ENCODE measurements around the gene TMCO4. TPM values are rescaled to one million over a fixed set of nuclear protein-coding genes. Genes with fewer than 3 reads are reported as not detected.

Gene TMCO4
- total and polyA plus RNA-seq, 2 donors (not counting 3 experiments of a cell fraction or from before 2014, with no cell fraction given), result 7.6 to 10.3 TPM

DNA sequence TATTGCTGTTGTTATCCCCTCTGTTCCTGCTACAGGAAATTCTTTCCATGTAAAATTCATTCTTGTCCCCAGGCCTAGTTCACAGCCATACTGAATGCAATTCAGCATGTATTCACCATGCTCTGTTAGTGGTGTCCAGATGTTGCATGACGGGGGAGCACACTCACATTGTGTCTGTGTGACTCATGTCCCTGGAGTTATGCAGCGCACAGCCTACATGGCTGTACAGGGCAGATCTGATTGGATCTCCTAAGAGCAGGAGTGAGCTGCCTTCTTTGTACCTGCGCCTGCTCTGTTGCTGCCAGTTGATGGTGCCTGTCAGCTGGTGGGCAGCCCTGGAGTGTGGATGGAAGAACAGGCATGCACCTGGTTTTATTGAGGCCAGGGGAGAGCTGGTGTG, 117.5 kb downstream of the TMCO4 start:
- Histone ChIP-seq H3K79me2 (ENCODE audit: control insufficient read depth, insufficient read depth, low read length) (no peaks in the 10 kb centered on the region), H4K20me1 (replicated peaks; ENCODE audit: control insufficient read depth, extremely low read depth, insufficient read depth, low read length) (no peaks in the 10 kb centered on the region), H3K4me1 (ENCODE audit: control insufficient read depth, extremely low read depth, insufficient read depth, low read length) (no peaks in the 10 kb centered on the region), H2AFZ (ENCODE audit: low read depth, low read length) (no peak overlapping the region), H3K9ac (replicated peaks; ENCODE audit: extremely low read depth, insufficient read depth, low read length) (no peak overlapping the region), H3K27ac (ENCODE audit: insufficient read depth, low read depth, low read length) (no peak overlapping the region), H3K27me3 (ENCODE audit: control insufficient read depth in 2 of 2, insufficient read depth in 2 of 2, low read length in 2 of 2) (no peaks in the 10 kb centered on the region), H3K9me3 (replicated peaks; ENCODE audit: control insufficient read depth, insufficient read depth, low read length) (no peaks in the 10 kb centered on the region), H3K9me1 (replicated peaks; ENCODE audit: control insufficient read depth, extremely low read depth, insufficient read depth, low read length) (no peaks in the 10 kb centered on the region), H3K4me2 (ENCODE audit: insufficient read depth, low read length) (no peak overlapping the region), H3K36me3 (ENCODE audit: control insufficient read depth in 2 of 2, extremely low read depth in 1 of 2, insufficient read depth in 2 of 2, low read length in 2 of 2) (no peaks in the 10 kb centered on the region), H3K4me3 (replicated peaks in 1 of 3; ENCODE audit: insufficient read depth in 1 of 3, low read depth in 1 of 3, low read length in 3 of 3) (no peak overlapping the region)
- no TSS peak for BruUV-seq (replicated peaks)
- intact Hi-C loops (cut with micrococcal nuclease), result no loop called here
- DNase-seq (ENCODE audit: low read depth, low spot score) (no peak), FAIRE-seq (no peak)
- ChIA-PET CTCF (interaction anchor here (0.9 to 2.7 kb wide), 2 partner anchors 14 to 22 kb away, joined by 3 to 12 read pairs; no protein-coding TSS in a partner anchor), POLR2A (interaction anchor here (0.7 kb wide), 1 partner anchor 201 kb away, joined by 3 read pairs; no protein-coding TSS in a partner anchor)
- dilution Hi-C loops (cut with MboI; ENCODE audit: extremely low pct_ligation_motif_present, low sequenced_read_pairs), result no loop called here
- TF ChIP-seq, protein P1, sequence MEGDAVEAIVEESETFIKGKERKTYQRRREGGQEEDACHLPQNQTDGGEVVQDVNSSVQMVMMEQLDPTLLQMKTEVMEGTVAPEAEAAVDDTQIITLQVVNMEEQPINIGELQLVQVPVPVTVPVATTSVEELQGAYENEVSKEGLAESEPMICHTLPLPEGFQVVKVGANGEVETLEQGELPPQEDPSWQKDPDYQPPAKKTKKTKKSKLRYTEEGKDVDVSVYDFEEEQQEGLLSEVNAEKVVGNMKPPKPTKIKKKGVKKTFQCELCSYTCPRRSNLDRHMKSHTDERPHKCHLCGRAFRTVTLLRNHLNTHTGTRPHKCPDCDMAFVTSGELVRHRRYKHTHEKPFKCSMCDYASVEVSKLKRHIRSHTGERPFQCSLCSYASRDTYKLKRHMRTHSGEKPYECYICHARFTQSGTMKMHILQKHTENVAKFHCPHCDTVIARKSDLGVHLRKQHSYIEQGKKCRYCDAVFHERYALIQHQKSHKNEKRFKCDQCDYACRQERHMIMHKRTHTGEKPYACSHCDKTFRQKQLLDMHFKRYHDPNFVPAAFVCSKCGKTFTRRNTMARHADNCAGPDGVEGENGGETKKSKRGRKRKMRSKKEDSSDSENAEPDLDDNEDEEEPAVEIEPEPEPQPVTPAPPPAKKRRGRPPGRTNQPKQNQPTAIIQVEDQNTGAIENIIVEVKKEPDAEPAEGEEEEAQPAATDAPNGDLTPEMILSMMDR (IDR thresholded peaks at IDR 0.05; ENCODE audit: extremely low read depth in 1 of 2, insufficient read depth in 1 of 2, low read depth in 1 of 2, low read length in 2 of 2), result no peak
- TF ChIP-seq, protein P2, sequence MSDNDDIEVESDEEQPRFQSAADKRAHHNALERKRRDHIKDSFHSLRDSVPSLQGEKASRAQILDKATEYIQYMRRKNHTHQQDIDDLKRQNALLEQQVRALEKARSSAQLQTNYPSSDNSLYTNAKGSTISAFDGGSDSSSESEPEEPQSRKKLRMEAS (IDR thresholded peaks at IDR 0.05; ENCODE audit: insufficient read depth, insufficient read length), result no peak
- TF ChIP-seq FOS (IDR thresholded peaks at IDR 0.05; ENCODE audit: borderline replicate concordance, insufficient read depth, low read length) (no peak), MYC (IDR thresholded peaks at IDR 0.05; ENCODE audit: low read depth, low read length) (no peak), GATA2 (IDR thresholded peaks at IDR 0.05; ENCODE audit: insufficient read depth, insufficient read length, low read depth, low read length) (no peak), JUN (IDR thresholded peaks at IDR 0.05; ENCODE audit: borderline replicate concordance, insufficient read depth, insufficient read length, low read depth) (no peak), EZH2 (IDR thresholded peaks at IDR 0.05; ENCODE audit: borderline replicate concordance, low read depth, low read length, severe bottlenecking) (no peak), POLR2A (IDR thresholded peaks at IDR 0.05; ENCODE audit: low read depth, low read length) (no peak), POLR2AphosphoS5 (IDR thresholded peaks at IDR 0.05; ENCODE audit: insufficient read depth, low read depth, low read length) (no peak)
